H1 (cell line): ENCODE results near the gene TRPV6. TPM values are rescaled to one million over a fixed set of nuclear protein-coding genes. Genes with fewer than 3 reads are reported as not detected.
A peak's percentile ranks its signal among the peaks of the same experiment; 100 is the strongest.

Experiments
- CTCF ChIA-PET: fragments of 300-600 bp; sonication (Branson Sonifier 250); formaldehyde crosslinking; loops from one replicate; lab custom pipeline; 2021; ENCODE audit not compliant: partially characterized antibody; lab: Charles Lee
- POLR2A ChIA-PET: fragments of 300-600 bp; sonication (Branson Sonifier 250); formaldehyde crosslinking; loops from one replicate; lab custom pipeline; 2021; ENCODE audit warnings: inconsistent platforms; ENCODE audit not compliant: partially characterized antibody; lab: Charles Lee
- DNase-seq, 2 experiments: peaks; one replicate each; pipeline versions ENCODE4 v3.0.0 to v3.0.0-alpha.2; 2010 to 2022; ENCODE audit warnings: low spot score in 2 of 2, low read depth in 1 of 2, mixed read lengths in 1 of 2
- FAIRE-seq: peaks from 2 replicates; lab custom pipeline; 2011; peaks lifted over from hg19 to GRCh38; lab: Jason Lieb, UNC
- H2AFZ ChIP-seq: 2 replicates; pipeline ENCODE4 v1.8.1; 2012; ENCODE audit warnings: low read length, inconsistent platforms
- H2AK5ac ChIP-seq: 2 replicates; pipeline ENCODE4 v1.6.1; 2013; ENCODE audit warnings: low read depth, low read length
- H2BK120ac ChIP-seq: replicated peaks from 2 replicates; pipeline ENCODE3; 2013; ENCODE audit warnings: low read depth, low read length, inconsistent platforms
- H2BK12ac ChIP-seq: 2 replicates; pipeline ENCODE4 v1.6.1; 2013; ENCODE audit warnings: low read depth, low read length
- H2BK15ac ChIP-seq: 2 replicates; pipeline ENCODE4 v1.6.1; 2013; ENCODE audit warnings: low read length
- H2BK20ac ChIP-seq: 2 replicates; pipeline ENCODE4 v1.6.1; 2013; ENCODE audit warnings: low read length
- H2BK5ac ChIP-seq: 2 replicates; pipeline ENCODE4 v1.6.1; 2013; ENCODE audit warnings: low read depth, low read length
- H3K14ac ChIP-seq: 2 replicates; pipeline ENCODE4 v1.6.1; 2013; ENCODE audit warnings: inconsistent platforms; ENCODE audit not compliant: insufficient read length
- H3K18ac ChIP-seq: 2 replicates; pipeline ENCODE4 v1.6.1; 2013; ENCODE audit warnings: low read length; ENCODE audit errors: extremely low read depth
- H3K23ac ChIP-seq: 2 replicates; pipeline ENCODE4 v1.6.1; 2013; ENCODE audit warnings: inconsistent platforms; ENCODE audit not compliant: insufficient read length
- H3K23me2 ChIP-seq: 2 replicates; pipeline ENCODE4 v1.6.1; 2013; ENCODE audit warnings: low read depth, low read length
- H3K27ac ChIP-seq: 2 replicates; pipeline ENCODE4 v1.6.1; 2011; ENCODE audit warnings: low read depth, low read length, inconsistent platforms
- H3K27me3 ChIP-seq, 4 experiments: replicated peaks in 1 of 4; 1 replicate in 1 of 4; 2 replicates in 3 of 4; pipeline versions ENCODE4 v1.6.1 to v1.8.1; 2011 to 2013; ENCODE audit warnings: low read length in 3 of 4, mild to moderate bottlenecking in 3 of 4, inconsistent platforms in 2 of 4, mixed read lengths in 2 of 4, moderate library complexity in 1 of 4; ENCODE audit not compliant: control insufficient read depth in 3 of 4, insufficient read depth in 3 of 4; ENCODE audit errors: extremely low read depth in 1 of 4
- H3K36me3 ChIP-seq, 4 experiments: 2 replicates each; pipeline versions ENCODE4 v1.6.1 to v1.8.1; 2011 to 2013; ENCODE audit warnings: mild to moderate bottlenecking in 4 of 4, low read length in 3 of 4, moderate library complexity in 2 of 4, control low read depth in 1 of 4, inconsistent platforms in 1 of 4; ENCODE audit not compliant: insufficient read depth in 4 of 4, control insufficient read depth in 2 of 4
- H3K4ac ChIP-seq: replicated peaks from 2 replicates; pipeline ENCODE3; 2013; ENCODE audit warnings: low read length, low read depth, mixed read lengths, inconsistent platforms; ENCODE audit not compliant: insufficient read length
- H3K4me1 ChIP-seq, 4 experiments: replicated peaks in 1 of 4; 1 replicate in 1 of 4; 2 replicates in 3 of 4; pipeline versions ENCODE4 v1.6.1 to v1.8.1; 2011 to 2013; ENCODE audit warnings: low read length in 3 of 4, inconsistent platforms in 2 of 4, mixed read lengths in 1 of 4; ENCODE audit not compliant: insufficient read depth in 4 of 4, control insufficient read depth in 3 of 4
- H3K4me2 ChIP-seq, 2 experiments: 2 replicates each; pipeline versions ENCODE4 v1.6.1 to v1.8.1; 2011 to 2013; ENCODE audit warnings: low read depth in 2 of 2, low read length in 2 of 2, control low read depth in 1 of 2, inconsistent platforms in 1 of 2, mild to moderate bottlenecking in 1 of 2; ENCODE audit not compliant: insufficient read depth in 1 of 2
- H3K4me3 ChIP-seq, 4 experiments: fragments of 200-600, 300-600 bp in 1 of 4; sonication (generic), shearing (Covaris generic), sonication (Bioruptor Twin) in 1 of 4; 2 replicates each; pipeline versions ENCODE4 v1.5.1 to v1.8.1; 2011 to 2016; ENCODE audit warnings: low read length in 4 of 4, low read depth in 3 of 4, control low read depth in 2 of 4, inconsistent platforms in 2 of 4, mild to moderate bottlenecking in 2 of 4, mixed read lengths in 1 of 4, moderate library complexity in 1 of 4; ENCODE audit not compliant: insufficient read depth in 2 of 4; ENCODE audit errors: extremely low read depth in 1 of 4
- H3K56ac ChIP-seq: replicated peaks from 2 replicates; pipeline ENCODE3; 2013; ENCODE audit warnings: low read depth, mild to moderate bottlenecking, mixed read lengths, low read length, inconsistent platforms; ENCODE audit not compliant: insufficient read length
- H3K79me1 ChIP-seq: 2 replicates; pipeline ENCODE4 v1.6.1; 2013; ENCODE audit warnings: low read depth, low read length, control low read depth
- H3K79me2 ChIP-seq, 2 experiments: 2 replicates each; pipeline versions ENCODE4 v1.6.1 to v1.8.1; 2012 to 2013; ENCODE audit warnings: low read length in 2 of 2, mild to moderate bottlenecking in 2 of 2, inconsistent platforms in 1 of 2; ENCODE audit not compliant: insufficient read depth in 2 of 2, control insufficient read depth in 1 of 2
- H3K9ac ChIP-seq, 4 experiments: replicated peaks in 1 of 4; 1 replicate in 1 of 4; 2 replicates in 3 of 4; pipeline versions ENCODE4 v1.6.1 to v1.8.1; 2011 to 2013; ENCODE audit warnings: low read depth in 3 of 4, low read length in 3 of 4, control low read depth in 2 of 4, mild to moderate bottlenecking in 2 of 4, moderate library complexity in 2 of 4, inconsistent platforms in 1 of 4; ENCODE audit errors: extremely low read depth in 1 of 4
- H3K9me3 ChIP-seq, 2 experiments: 2 replicates each; pipeline versions ENCODE4 v1.6.1 to v1.8.1; 2012 to 2013; ENCODE audit warnings: mild to moderate bottlenecking in 2 of 2, moderate library complexity in 2 of 2, control low read depth in 1 of 2, inconsistent platforms in 1 of 2, low read depth in 1 of 2, low read length in 1 of 2, mixed read lengths in 1 of 2; ENCODE audit not compliant: insufficient read depth in 2 of 2
- H4K20me1 ChIP-seq, 2 experiments: replicated peaks in 1 of 2; 2 replicates each; pipeline versions ENCODE3 to v1.8.1; 2011 to 2013; ENCODE audit warnings: inconsistent platforms in 2 of 2, low read length in 2 of 2, mild to moderate bottlenecking in 1 of 2; ENCODE audit not compliant: insufficient read depth in 2 of 2, control insufficient read depth in 1 of 2
- H4K5ac ChIP-seq: 2 replicates; pipeline ENCODE4 v1.6.1; 2013; ENCODE audit warnings: low read length, low read depth, mixed read lengths, inconsistent platforms; ENCODE audit not compliant: insufficient read length
- H4K8ac ChIP-seq: 2 replicates; pipeline ENCODE4 v1.8.0; 2013; ENCODE audit warnings: mild to moderate bottlenecking, moderate library complexity, low read length, inconsistent platforms; ENCODE audit not compliant: insufficient read depth; ENCODE audit errors: extremely low read depth
- H4K91ac ChIP-seq: replicated peaks from 2 replicates; pipeline ENCODE3; 2013; ENCODE audit warnings: low read length, mixed read lengths, inconsistent platforms; ENCODE audit not compliant: insufficient read length
- BACH1 ChIP-seq: IDR thresholded peaks from 2 replicates; pipeline ENCODE4 v1.6.1; 2012; ENCODE audit warnings: low read length, improper control_type of control experiment
- CBX8 ChIP-seq: fragments of 300-800, 300-1000 bp; sonication (generic); IDR thresholded peaks from 2 replicates; pipeline ENCODE4 v1.7.1; 2016; ENCODE audit warnings: low read depth, low read length, borderline replicate concordance
- CEBPB ChIP-seq: IDR thresholded peaks from 2 replicates; pipeline ENCODE4 v1.6.1; 2012; ENCODE audit warnings: low read depth, low read length
- CREB1 ChIP-seq: IDR thresholded peaks from 2 replicates; pipeline ENCODE4 v1.6.1; 2012; ENCODE audit warnings: inconsistent platforms
- FOSL1 ChIP-seq: IDR thresholded peaks from 2 replicates; pipeline ENCODE4 v1.6.1; 2011; ENCODE audit warnings: mild to moderate bottlenecking, low read depth, low read length, moderate library complexity; ENCODE audit not compliant: insufficient read depth
- GABPA ChIP-seq: IDR thresholded peaks from 2 replicates; pipeline ENCODE4 v1.6.1; 2011; ENCODE audit warnings: mild to moderate bottlenecking, low read length, moderate library complexity, borderline replicate concordance; ENCODE audit not compliant: insufficient read depth
- KDM5A ChIP-seq: fragments of 200-600 bp; IDR thresholded peaks from 2 replicates; pipeline ENCODE4 v1.7.1; 2012; ENCODE audit warnings: mild to moderate bottlenecking, low read length, inconsistent platforms, mixed read lengths
- RFX5 ChIP-seq: IDR thresholded peaks from 2 replicates; pipeline ENCODE4 v1.6.1; 2011; ENCODE audit warnings: low read depth, low read length, improper control_type of control experiment, borderline replicate concordance
- RNF2 ChIP-seq: fragments of 200-900, 300-1000 bp; sonication (generic); IDR thresholded peaks from 2 replicates; pipeline ENCODE4 v1.7.1; 2016; ENCODE audit warnings: borderline replicate concordance, low read depth, mild to moderate bottlenecking, antibody characterized with exemption, low read length; ENCODE audit not compliant: poor library complexity, severe bottlenecking; ENCODE audit errors: missing control alignments
- SIRT6 ChIP-seq: IDR thresholded peaks from one replicate; pipeline ENCODE4 v1.7.1; 2012; ENCODE audit warnings: low read length, inconsistent platforms
- SIX5 ChIP-seq: IDR thresholded peaks from 2 replicates; pipeline ENCODE4 v1.6.1; 2011; ENCODE audit warnings: mild to moderate bottlenecking, low read depth, low read length
- WGBS, 2 experiments: shearing (Covaris generic) in 1 of 2; methylation state at CpG; one replicate each; pipeline versions ENCODE4 v1.1.6 to v1.1.7; 2013 to 2015; ENCODE audit warnings: low lambda C conversion rate in 2 of 2, mixed read lengths in 2 of 2, inconsistent platforms in 1 of 2, low coverage in 1 of 2, missing lambda C conversion rate in 1 of 2; ENCODE audit not compliant: insufficient replicate concordance in 2 of 2, insufficient coverage in 1 of 2, insufficient read length in 1 of 2; ENCODE audit errors: extremely low coverage in 1 of 2, missing lambda C conversion rate in 1 of 2; 5-methylcytosine and 5-hydroxymethylcytosine counted together
- polyA plus RNA-seq, 7 experiments: library from polyadenylated mRNA; depleted of rRNA in 3 of 7; stranded (reverse) in 5 of 7; unstranded in 2 of 7; fragments of >200 nt in 5 of 7; fragments of 200-250 nt in 2 of 7; gene quantifications; 1 replicate in 5 of 7; 2 replicates in 1 of 7; 4 replicates in 1 of 7; pipeline versions ENCODE4 v1.2.1 to v1.2.3, GENCODE V29; 2011 to 2013; ENCODE audit warnings: missing spikeins in 2 of 7, mixed read lengths in 2 of 7
- total RNA-seq: library from RNA; stranded (reverse); fragmentation: NEBNext Ultra II Directional; extraction: Animal tissue kit (Norgen Biotek cat#: 25700); gene quantifications from 2 replicates; pipeline ENCODE4 v1.2.1, GENCODE V29; 2021
- TF ChIP-seq, protein P1 (sequence below): IDR thresholded peaks from 2 replicates; pipeline ENCODE4 v1.6.1; 2011; ENCODE audit warnings: low read length, improper control_type of control experiment

TRPV6 gene
- total and polyA plus RNA-seq, 2 of the 8 experiments (the other 6 are each of a cell fraction or from before 2014, with no cell fraction given), result 0.52 to 1.1 TPM

- Histone ChIP-seq H3K56ac (no peak overlapping the region), H3K27ac (no peak overlapping the region), H3K23me2 (peaks cover 2% of the 10 kb centered on the region; the same call in 1 of the 2 replicates), H4K20me1 (no peaks in the 10 kb centered on the region), H2BK5ac (no peak overlapping the region), H3K4ac (no peak overlapping the region), H4K5ac (no peak overlapping the region), H3K18ac (no peak overlapping the region), H3K4me3 (no peak overlapping the region), H3K27me3 (no peaks in the 10 kb centered on the region; a peak in 2 of 7 replicates), H4K91ac (no peak overlapping the region), H2BK12ac (no peak overlapping the region), H3K14ac (no peak overlapping the region), H2AFZ (0 out of 2 replicates have a peak overlapping the region, but pooled peaks have one; percentile 44), H2BK15ac (no peak overlapping the region), H2BK20ac (no peak overlapping the region), H3K36me3 (no peaks in the 10 kb centered on the region), H2BK120ac (no peak overlapping the region), H3K79me2 (no peaks in the 10 kb centered on the region), H2AK5ac (no peak overlapping the region), H3K79me1 (no peaks in the 10 kb centered on the region), H3K4me1 (peaks cover 0 to 5% (median 2%) of the 10 kb centered on the region in 4 experiments; a peak in 3 of 7 replicates), H3K4me2 (no peak overlapping the region; a peak in 1 of 4 replicates), H3K9ac (no peak overlapping the region), H4K8ac (no peak overlapping the region), H3K9me3 (no peaks in the 10 kb centered on the region), H3K23ac (no peak overlapping the region)
- 88% methylated on average over 5 of the region's 5 CpGs; no CpG with 5 or more reads in 1 of the 2 experiments for WGBS, 2 experiments
- FAIRE-seq, result no peak
- ChIA-PET POLR2A (interaction anchor here (0.9 kb wide), 1 partner anchor 22 kb away, joined by 3 read pairs; no protein-coding TSS in a partner anchor), CTCF (interaction anchor here (0.8 to 4.4 kb wide), 14 partner anchors 7 to 119 kb away, joined by 3 to 36 read pairs (median 8); no protein-coding TSS in a partner anchor)
- DNase-seq, result no peak
- TF ChIP-seq RFX5 (no peak), GABPA (no peak), KDM5A (no peak), RNF2 (no peak), CBX8 (no peak), SIRT6 (no peak), CEBPB (no peak), CREB1 (no peak), SIX5 (no peak), BACH1 (no peak), FOSL1 (no peak)
- TF ChIP-seq, protein P1, sequence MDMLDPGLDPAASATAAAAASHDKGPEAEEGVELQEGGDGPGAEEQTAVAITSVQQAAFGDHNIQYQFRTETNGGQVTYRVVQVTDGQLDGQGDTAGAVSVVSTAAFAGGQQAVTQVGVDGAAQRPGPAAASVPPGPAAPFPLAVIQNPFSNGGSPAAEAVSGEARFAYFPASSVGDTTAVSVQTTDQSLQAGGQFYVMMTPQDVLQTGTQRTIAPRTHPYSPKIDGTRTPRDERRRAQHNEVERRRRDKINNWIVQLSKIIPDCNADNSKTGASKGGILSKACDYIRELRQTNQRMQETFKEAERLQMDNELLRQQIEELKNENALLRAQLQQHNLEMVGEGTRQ, result no peak
Measured at GRCh38 chr7:142932386-142933091, 47.0 kb upstream of the TRPV6 start.
